Measurements from ENCODE around the gene C6orf89.

C6orf89 gene

DNA sequence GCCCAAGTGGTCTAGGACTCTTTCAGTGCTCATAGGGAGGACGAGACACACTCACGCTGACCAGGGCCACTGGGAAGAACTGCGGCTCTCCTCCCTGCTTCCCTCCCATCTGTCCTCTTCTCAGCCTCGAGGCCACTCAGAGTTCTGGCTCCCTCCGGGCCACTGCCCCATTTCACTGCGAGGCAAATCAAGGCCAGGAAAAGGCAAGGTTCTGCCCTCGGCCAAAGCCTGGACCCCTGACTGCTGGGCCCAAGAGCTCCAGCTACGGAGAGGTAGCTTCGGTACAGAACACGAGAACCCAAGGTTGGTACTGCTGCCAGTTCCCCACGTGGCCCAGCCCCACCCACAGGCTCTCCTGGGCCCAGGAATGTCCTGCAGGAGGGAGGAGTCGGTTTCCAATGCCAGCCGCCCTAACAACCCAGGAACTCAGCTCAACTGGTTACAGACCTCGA is 83.5 kb downstream of the C6orf89 start:
- no peak for DNase-seq (ENCODE audit: low read depth)
- no peak overlapping the region for H3K4me3 ChIP-seq (ENCODE audit: control insufficient read depth, low read depth, low read length)
- no peak for TF ChIP-seq CTCF (conservative IDR thresholded peaks at IDR 0.05; ENCODE audit: control insufficient read depth, insufficient read depth, low read depth, low read length)

GRCh38 chr6:36969988-36970891 is 84.5 kb downstream of the C6orf89 start:
- H3K4me3 ChIP-seq (ENCODE audit: control insufficient read depth, low read depth, low read length), result no peak overlapping the region
- no peak for TF ChIP-seq CTCF (conservative IDR thresholded peaks at IDR 0.05; ENCODE audit: control insufficient read depth, insufficient read depth, low read depth, low read length)
- DNase-seq (ENCODE audit: low read depth), result no peak

DNA sequence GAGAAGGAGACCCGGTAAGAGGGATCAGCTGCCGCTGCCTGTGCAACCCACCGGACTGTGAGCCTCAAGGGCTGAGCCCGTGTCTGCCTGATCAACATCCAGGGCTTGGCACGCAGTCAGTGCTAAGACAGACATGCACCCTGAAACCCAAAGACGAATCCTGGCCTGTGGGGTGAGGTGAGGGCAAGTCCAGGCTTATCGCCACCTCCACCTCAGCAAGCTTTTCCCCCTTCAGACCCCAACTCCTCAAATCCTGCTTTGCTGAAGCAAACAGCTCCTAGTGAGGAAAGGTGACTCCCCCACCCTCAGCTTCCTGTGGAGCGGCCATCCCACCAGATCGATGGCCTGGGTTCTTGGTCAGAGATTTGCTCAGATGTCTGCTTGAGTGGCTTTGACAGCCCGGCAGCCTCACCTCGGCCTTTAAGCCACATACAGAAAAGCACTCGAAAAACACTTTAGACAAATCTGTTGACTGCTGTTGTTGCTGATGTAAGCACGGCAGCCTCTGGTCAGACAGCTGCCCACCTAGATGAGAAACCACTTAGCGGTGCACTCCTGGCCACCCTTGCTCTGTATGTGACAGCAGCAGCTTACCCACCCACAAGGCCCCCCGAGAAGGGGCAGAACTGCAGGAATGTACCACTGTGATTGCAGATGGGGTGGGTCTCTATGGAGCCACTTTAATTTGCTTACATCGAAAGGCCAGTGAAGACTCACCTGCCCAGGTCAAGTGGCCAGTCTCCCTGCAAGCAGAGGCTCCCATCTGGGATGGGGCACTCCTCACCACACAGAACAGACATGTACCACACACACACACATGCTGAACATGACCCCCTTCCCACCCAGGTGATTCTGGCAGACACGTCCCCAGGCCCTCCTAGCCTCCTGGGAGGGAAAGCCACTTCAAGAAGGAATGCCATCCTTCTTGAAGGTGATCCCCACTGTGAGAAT is 85.4 kb downstream of the C6orf89 start:
- no peak overlapping the region for H3K4me3 ChIP-seq (ENCODE audit: control insufficient read depth, low read depth, low read length)
- no peak for TF ChIP-seq CTCF (conservative IDR thresholded peaks at IDR 0.05; ENCODE audit: control insufficient read depth, insufficient read depth, low read depth, low read length)
- DNase-seq (ENCODE audit: low read depth), result no peak

DNA sequence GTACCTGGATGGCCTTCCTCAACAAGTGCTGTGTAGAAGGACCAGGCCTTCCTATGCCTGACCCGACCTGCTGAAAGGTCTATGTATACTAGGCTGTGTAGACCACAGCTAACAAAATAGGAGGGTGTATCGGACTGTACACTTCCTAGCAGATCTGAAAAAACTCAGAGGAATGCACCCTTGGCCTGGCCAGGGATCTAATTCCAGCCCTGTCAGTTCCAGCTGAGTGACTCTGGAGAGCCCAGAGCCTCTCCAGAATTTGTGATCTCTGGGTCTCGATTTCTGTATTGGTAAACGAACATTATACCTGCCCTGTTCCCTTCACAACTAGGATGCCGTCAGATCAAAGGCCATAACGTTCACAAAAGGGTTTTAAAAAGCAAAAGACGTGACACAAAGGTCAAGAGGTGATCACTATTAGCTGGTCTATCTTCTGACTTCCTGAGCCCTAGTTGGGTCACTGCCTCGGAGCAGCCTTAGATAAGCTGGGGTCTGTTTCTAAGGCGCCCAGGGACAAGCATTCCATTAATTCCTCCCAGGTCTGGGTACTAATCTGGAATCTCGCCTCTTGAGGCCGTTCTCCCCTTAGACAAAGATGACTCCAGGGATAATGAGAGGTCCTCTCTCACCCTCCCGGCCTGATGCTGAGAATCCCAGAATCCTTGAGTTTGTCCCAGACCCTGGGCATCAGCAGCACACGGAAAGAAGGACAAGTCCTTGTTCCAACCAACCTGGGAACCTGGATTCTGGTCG is 86.3 kb downstream of the C6orf89 start:
- no peak overlapping the region for H3K4me3 ChIP-seq (ENCODE audit: control insufficient read depth, low read depth, low read length)
- no peak for DNase-seq (ENCODE audit: low read depth)
- no peak for TF ChIP-seq CTCF (conservative IDR thresholded peaks at IDR 0.05; ENCODE audit: control insufficient read depth, insufficient read depth, low read depth, low read length)

- H3K4me3 ChIP-seq (ENCODE audit: control insufficient read depth, low read depth, low read length), result no peak overlapping the region
- no peak for DNase-seq (ENCODE audit: low read depth)
- TF ChIP-seq CTCF (conservative IDR thresholded peaks at IDR 0.05; ENCODE audit: control insufficient read depth, insufficient read depth, low read depth, low read length), result no peak
Measured at GRCh38 chr6:36973190-36973589, 87.4 kb downstream of the C6orf89 start.

DNA sequence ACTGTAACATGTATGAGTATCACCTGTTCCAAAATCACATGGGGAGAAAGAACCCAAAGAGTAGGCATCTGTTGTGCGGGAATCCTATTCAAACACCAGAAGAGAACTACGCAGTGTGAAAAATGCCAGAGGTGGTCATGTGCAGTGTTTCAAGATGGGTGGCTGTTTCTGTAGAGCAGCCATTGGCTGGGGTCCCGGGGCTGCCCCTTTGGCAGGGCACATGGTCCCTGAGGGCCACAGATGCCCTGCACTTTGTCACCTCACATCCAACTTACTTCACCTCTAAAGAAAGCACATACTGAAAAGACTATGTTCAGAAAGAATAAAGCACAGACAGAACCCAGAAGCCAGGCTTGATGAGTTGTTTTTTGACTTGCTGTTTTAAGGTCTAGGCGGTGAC is 87.9 kb downstream of the C6orf89 start:
- no peak for TF ChIP-seq CTCF (conservative IDR thresholded peaks at IDR 0.05; ENCODE audit: control insufficient read depth, insufficient read depth, low read depth, low read length)
- H3K4me3 ChIP-seq (ENCODE audit: control insufficient read depth, low read depth, low read length), result no peak overlapping the region
- no peak for DNase-seq (ENCODE audit: low read depth)

Measured in fibroblast of mammary gland (primary cell).